Liver (tissue), 9 donors: Measurements from ENCODE around the gene SPAG8. TPM values are rescaled to one million over a fixed set of nuclear protein-coding genes. Genes with fewer than 3 reads are reported as not detected.

ENCODE experiments used
- DNase-seq: peaks from one replicate; pipeline ENCODE4 v3.0.0-alpha.2; 2017; ENCODE audit warnings: low spot score
- H3K27ac ChIP-seq, 2 donors: one replicate each; pipeline ENCODE4 v1.7.0; 2013; ENCODE audit warnings: inconsistent platforms in 2 of 2, low read length in 2 of 2, control low read depth in 1 of 2, low read depth in 1 of 2, mild to moderate bottlenecking in 1 of 2
- H3K27me3 ChIP-seq, 4 donors: one replicate each; pipeline versions ENCODE4 v1.6.1 to v1.7.0; 2013; ENCODE audit warnings: low read length in 3 of 4, inconsistent platforms in 1 of 4, mild to moderate bottlenecking in 1 of 4, moderate library complexity in 1 of 4; ENCODE audit not compliant: control insufficient read depth in 4 of 4, insufficient read depth in 4 of 4
- H3K36me3 ChIP-seq, 4 donors: one replicate each; pipeline versions ENCODE4 v1.6.1 to v1.7.0; 2013; ENCODE audit warnings: low read length in 3 of 4, mild to moderate bottlenecking in 3 of 4, low read depth in 1 of 4, moderate library complexity in 1 of 4; ENCODE audit not compliant: control insufficient read depth in 4 of 4, insufficient read depth in 3 of 4
- H3K4me1 ChIP-seq, 4 donors: one replicate each; pipeline versions ENCODE4 v1.6.1 to v1.7.0; 2013; ENCODE audit warnings: low read length in 3 of 4, mild to moderate bottlenecking in 3 of 4, moderate library complexity in 1 of 4; ENCODE audit not compliant: control insufficient read depth in 4 of 4, insufficient read depth in 4 of 4
- H3K4me3 ChIP-seq, 3 donors: one replicate each; pipeline versions ENCODE4 v1.6.1 to v1.7.0; 2013; ENCODE audit warnings: low read length in 3 of 3, control low read depth in 1 of 3, low read depth in 1 of 3, mild to moderate bottlenecking in 1 of 3
- H3K9ac ChIP-seq, 2 donors: one replicate each; pipeline ENCODE4 v1.7.0; 2013; ENCODE audit warnings: low read length in 2 of 2, mild to moderate bottlenecking in 2 of 2, moderate library complexity in 2 of 2, control low read depth in 1 of 2, low read depth in 1 of 2
- H3K9me3 ChIP-seq, 4 donors: one replicate each; pipeline versions ENCODE4 v1.6.1 to v1.7.0; 2013; ENCODE audit warnings: low read length in 3 of 4; ENCODE audit not compliant: control insufficient read depth in 4 of 4
- ATF3 ChIP-seq: IDR thresholded peaks from 2 replicates; pipeline ENCODE4 v1.6.1; 2016; ENCODE audit warnings: antibody characterized with exemption
- CTCF ChIP-seq: fragments of 150-350 bp; IDR thresholded peaks from 2 replicates; pipeline ENCODE4 v1.5.1; 2017; ENCODE audit warnings: improper control_type of control experiment, low read depth, low read length; ENCODE audit not compliant: missing input control
- EGR1 ChIP-seq, 2 donors: IDR thresholded peaks; 2 replicates each; pipeline ENCODE4 v1.6.1; 2016 to 2018; ENCODE audit warnings: antibody characterized with exemption in 2 of 2, low read depth in 2 of 2
- FOXA1 ChIP-seq: IDR thresholded peaks from 2 replicates; pipeline ENCODE4 v1.6.1; 2016; ENCODE audit warnings: antibody characterized with exemption
- FOXA2 ChIP-seq: IDR thresholded peaks from 2 replicates; pipeline ENCODE4 v1.6.1; 2016; ENCODE audit warnings: antibody characterized with exemption
- GABPA ChIP-seq, 2 donors: IDR thresholded peaks in 1 of 2; conservative IDR thresholded peaks in 1 of 2; 2 replicates each; pipeline ENCODE4 v1.6.1; 2016; ENCODE audit warnings: antibody characterized with exemption in 2 of 2, mild to moderate bottlenecking in 1 of 2, moderate library complexity in 1 of 2
- HNF4A ChIP-seq, 2 donors: conservative IDR thresholded peaks; 2 replicates each; pipeline ENCODE4 v1.6.1; 2016; ENCODE audit warnings: antibody characterized with exemption in 2 of 2, mild to moderate bottlenecking in 2 of 2
- HNF4G ChIP-seq: IDR thresholded peaks from 2 replicates; pipeline ENCODE4 v1.6.1; 2016; ENCODE audit warnings: antibody characterized with exemption
- JUND ChIP-seq, 2 donors: IDR thresholded peaks; 2 replicates each; pipeline ENCODE4 v1.6.1; 2016; ENCODE audit warnings: antibody characterized with exemption in 2 of 2
- NR2F2 ChIP-seq: IDR thresholded peaks from 2 replicates; pipeline ENCODE4 v1.6.1; 2016; ENCODE audit warnings: antibody characterized with exemption
- RAD21 ChIP-seq, 2 donors: IDR thresholded peaks; 2 replicates each; pipeline ENCODE4 v1.6.1; 2016; ENCODE audit warnings: antibody characterized with exemption in 2 of 2, mild to moderate bottlenecking in 2 of 2
- REST ChIP-seq: IDR thresholded peaks from 2 replicates; pipeline ENCODE4 v1.6.1; 2016; ENCODE audit warnings: antibody characterized with exemption, mild to moderate bottlenecking
- RXRA ChIP-seq, 2 donors: IDR thresholded peaks; 2 replicates each; pipeline ENCODE4 v1.6.1; 2017 to 2018; ENCODE audit warnings: antibody characterized with exemption in 2 of 2, mild to moderate bottlenecking in 1 of 2
- SP1 ChIP-seq: IDR thresholded peaks from 2 replicates; pipeline ENCODE4 v1.6.1; 2018; ENCODE audit warnings: antibody characterized with exemption, mild to moderate bottlenecking
- TAF1 ChIP-seq: conservative IDR thresholded peaks from 2 replicates; pipeline ENCODE4 v1.6.1; 2016; ENCODE audit warnings: antibody characterized with exemption, mild to moderate bottlenecking
- YY1 ChIP-seq: IDR thresholded peaks from 2 replicates; pipeline ENCODE4 v1.6.1; 2016; ENCODE audit warnings: antibody characterized with exemption, mild to moderate bottlenecking
- WGBS: extraction: QIAGEN DNeasy Blood & Tissue Kit; methylation state at CpG from one replicate; pipeline ENCODE4 v1.1.7; 2013; 5-methylcytosine and 5-hydroxymethylcytosine counted together
- polyA plus RNA-seq, 2 donors: library from polyadenylated mRNA; stranded (reverse) in 1 of 2; unstranded in 1 of 2; fragments of 200-250 nt in 1 of 2; fragments of >200 nt in 1 of 2; fragmentation: Nextera tagmentation in 1 of 2; extraction: Ambion mirVana in 1 of 2; gene quantifications; one replicate each; pipeline versions ENCODE4 v1.2.1 to v1.2.3, GENCODE V29; 2013 to 2015
- total RNA-seq, 2 donors: library from RNA; depleted of rRNA; stranded (reverse); fragments of >200 nt; gene quantifications; one replicate each; pipeline ENCODE4 v1.2.3, GENCODE V29; 2014
- TF ChIP-seq, protein P1 (sequence below): IDR thresholded peaks from 2 replicates; pipeline ENCODE4 v1.6.1; 2016; ENCODE audit warnings: antibody characterized with exemption
- TF ChIP-seq, protein P2 (sequence below): IDR thresholded peaks from 2 replicates; pipeline ENCODE4 v1.6.1; 2016; ENCODE audit warnings: antibody characterized with exemption
- donor health status: healthy.
- donor health status: healthy.
- donor health status: healthy.
- donor health status: healthy.
- donor health status: healthy.

SPAG8 gene
- total and polyA plus RNA-seq, 4 donors = 0.14 to 0.56 (median 0.19) TPM

DNA sequence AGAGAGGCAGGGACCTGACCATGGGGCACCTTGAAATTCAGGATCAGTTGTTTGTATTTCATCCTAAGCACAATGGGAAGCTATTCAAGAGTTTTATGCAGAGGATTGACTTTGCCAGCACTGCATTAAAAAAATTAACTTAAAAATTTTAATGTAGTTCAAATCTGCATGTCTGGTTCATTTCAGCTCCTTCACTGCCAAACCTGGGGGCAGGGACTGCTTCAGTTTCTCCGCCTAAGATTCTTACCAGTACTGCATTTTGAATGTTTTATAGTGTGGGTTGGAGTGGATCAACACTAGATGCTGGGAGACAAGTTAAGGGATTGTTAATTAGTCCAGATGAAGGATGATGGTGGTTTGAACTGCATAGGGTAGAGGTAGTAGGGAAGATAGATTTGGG, 42.3 kb downstream of the SPAG8 start:
- Histone ChIP-seq H3K36me3 (no peaks in the 10 kb centered on the region), H3K27ac (no peak overlapping the region), H3K4me3 (no peak overlapping the region), H3K9me3 (no peaks in the 10 kb centered on the region), H3K27me3 (no peaks in the 10 kb centered on the region), H3K4me1 (peaks cover 2 to 27% (median 18%) of the 10 kb centered on the region in 4 donors), H3K9ac (no peak overlapping the region)
- no peak for TF ChIP-seq ATF3
- TF ChIP-seq HNF4A (conservative IDR thresholded peaks at IDR 0.05) = no peak
- no peak for TF ChIP-seq RAD21 (IDR thresholded peaks at IDR 0.05)
- WGBS = 92% methylated on average over 1 of the region's 1 CpG
- no peak for DNase-seq

DNA sequence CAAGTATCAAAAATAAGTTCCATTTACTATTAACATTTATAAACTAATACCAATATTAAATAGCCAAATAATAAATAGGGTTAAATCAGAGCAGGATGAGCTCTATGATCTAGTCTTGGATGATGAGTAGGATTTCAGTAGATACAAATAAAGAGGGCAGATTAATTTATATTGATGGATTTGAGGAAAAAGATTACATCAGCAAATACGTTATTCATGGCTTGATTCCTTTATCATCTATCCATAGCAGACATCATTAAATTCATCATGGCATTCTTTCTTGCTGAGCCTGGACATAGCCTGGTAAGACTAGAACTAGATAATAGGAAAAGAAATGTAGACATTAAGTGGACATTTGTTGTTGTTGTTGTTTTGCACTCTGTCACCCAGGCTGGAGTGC, 44.6 kb downstream of the SPAG8 start:
- H3K36me3 ChIP-seq = no peaks in the 10 kb centered on the region
- H3K9me3 ChIP-seq = no peaks in the 10 kb centered on the region

More for the DNA sequence above, 44.6 kb downstream of the SPAG8 start:
- Histone ChIP-seq H3K4me1 (peaks cover 2 to 22% (median 17%) of the 10 kb centered on the region in 4 donors), H3K9ac (no peak overlapping the region), H3K4me3 (no peak overlapping the region), H3K27ac (no peak overlapping the region), H3K27me3 (no peaks in the 10 kb centered on the region)
- 95% methylated on average over 1 of the region's 1 CpG for WGBS
- TF ChIP-seq GABPA (IDR thresholded peaks at IDR 0.05 in 1 of 2, conservative IDR thresholded peaks at IDR 0.05 in 1 of 2) = no peak
- TF ChIP-seq, protein P1, sequence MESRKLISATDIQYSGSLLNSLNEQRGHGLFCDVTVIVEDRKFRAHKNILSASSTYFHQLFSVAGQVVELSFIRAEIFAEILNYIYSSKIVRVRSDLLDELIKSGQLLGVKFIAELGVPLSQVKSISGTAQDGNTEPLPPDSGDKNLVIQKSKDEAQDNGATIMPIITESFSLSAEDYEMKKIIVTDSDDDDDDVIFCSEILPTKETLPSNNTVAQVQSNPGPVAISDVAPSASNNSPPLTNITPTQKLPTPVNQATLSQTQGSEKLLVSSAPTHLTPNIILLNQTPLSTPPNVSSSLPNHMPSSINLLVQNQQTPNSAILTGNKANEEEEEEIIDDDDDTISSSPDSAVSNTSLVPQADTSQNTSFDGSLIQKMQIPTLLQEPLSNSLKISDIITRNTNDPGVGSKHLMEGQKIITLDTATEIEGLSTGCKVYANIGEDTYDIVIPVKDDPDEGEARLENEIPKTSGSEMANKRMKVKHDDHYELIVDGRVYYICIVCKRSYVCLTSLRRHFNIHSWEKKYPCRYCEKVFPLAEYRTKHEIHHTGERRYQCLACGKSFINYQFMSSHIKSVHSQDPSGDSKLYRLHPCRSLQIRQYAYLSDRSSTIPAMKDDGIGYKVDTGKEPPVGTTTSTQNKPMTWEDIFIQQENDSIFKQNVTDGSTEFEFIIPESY = no peak
- no peak for TF ChIP-seq EGR1 (IDR thresholded peaks at IDR 0.05; ENCODE audit: low read depth in 2 of 2)
- TF ChIP-seq HNF4A (conservative IDR thresholded peaks at IDR 0.05) = no peak
- TF ChIP-seq REST = no peak
- TF ChIP-seq YY1 = no peak
- no peak for TF ChIP-seq FOXA1
- no peak for TF ChIP-seq TAF1
- no peak for TF ChIP-seq NR2F2
- TF ChIP-seq HNF4G = no peak
- no peak for TF ChIP-seq RAD21 (IDR thresholded peaks at IDR 0.05)
- TF ChIP-seq FOXA2 = no peak
- TF ChIP-seq JUND (IDR thresholded peaks at IDR 0.05) = no peak
- TF ChIP-seq RXRA (IDR thresholded peaks at IDR 0.05) = no peak
- no peak for TF ChIP-seq SP1
- TF ChIP-seq, protein P2, sequence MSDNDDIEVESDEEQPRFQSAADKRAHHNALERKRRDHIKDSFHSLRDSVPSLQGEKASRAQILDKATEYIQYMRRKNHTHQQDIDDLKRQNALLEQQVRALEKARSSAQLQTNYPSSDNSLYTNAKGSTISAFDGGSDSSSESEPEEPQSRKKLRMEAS = no peak
- TF ChIP-seq CTCF = no peak
- TF ChIP-seq ATF3 = no peak
- DNase-seq = no peak
